HEK293 (cell line): ENCODE measurements around the gene ZFP36L1.
"Not testable (repeated sequence)": the region's sequence is repeated elsewhere in the genome, so short reads cannot be mapped to it uniquely, and the experiment has no call there.

Source experiments
- CTCF ChIA-PET: fragments of 350-600 bp; formaldehyde crosslinking; extraction: SDS; loops from one replicate; lab custom pipeline; 2021; ENCODE audit warnings: antibody characterized with exemption; lab: Yijun Ruan, JAX
- POLR2A ChIA-PET: fragments of 300-600 bp; formaldehyde crosslinking; extraction: SDS; loops from one replicate; lab custom pipeline; 2020; ENCODE audit warnings: antibody characterized with exemption, inconsistent platforms; lab: Yijun Ruan, JAX
- H3K27ac ChIP-seq: fragments of 200-500 bp; sonication (Bioruptor generic); 2 replicates; pipeline ENCODE4 v1.5.1; 2014; ENCODE audit warnings: low read depth, low read length, control low read depth, inconsistent platforms; ENCODE audit errors: extremely low read depth
- H3K36me3 ChIP-seq, 2 experiments: fragments of 200-500 bp in 1 of 2; sonication (Bioruptor generic) in 1 of 2; 1 replicate in 1 of 2; 2 replicates in 1 of 2; pipeline ENCODE4 v1.5.1; 2014 to 2017; ENCODE audit warnings: inconsistent platforms in 2 of 2, low read length in 2 of 2; ENCODE audit not compliant: control insufficient read depth in 2 of 2, insufficient read depth in 1 of 2
- H3K4me1 ChIP-seq: fragments of 200-500 bp; sonication (Bioruptor generic); 2 replicates; pipeline ENCODE4 v1.5.1; 2014; ENCODE audit warnings: mild to moderate bottlenecking, low read length, inconsistent platforms; ENCODE audit not compliant: control insufficient read depth, insufficient read depth
- H3K4me3 ChIP-seq: 2 replicates; pipeline ENCODE4 v1.5.1; 2011; ENCODE audit warnings: low read depth, mild to moderate bottlenecking, control low read depth, low read length, moderate library complexity
- H3K9me3 ChIP-seq: fragments of 200-500 bp; sonication (Bioruptor generic); 2 replicates; pipeline ENCODE4 v1.5.1; 2014; ENCODE audit warnings: low read depth, low read length, inconsistent platforms; ENCODE audit not compliant: control insufficient read depth, insufficient read depth
- HIC1 ChIP-seq: fragments of 450-650 bp; formaldehyde crosslinking; IDR thresholded peaks from 2 replicates; pipeline ENCODE4 v1.5.1; 2016; ENCODE audit warnings: missing biosample characterization, missing genetic modification characterization
- HOXA7 ChIP-seq: sonication (generic); formaldehyde crosslinking; IDR thresholded peaks from 2 replicates; pipeline ENCODE4 v1.8.1; 2022; ENCODE audit warnings: missing genetic modification reagents, borderline replicate concordance
- IKZF3 ChIP-seq: fragments of 450-650 bp; IDR thresholded peaks from 2 replicates; pipeline ENCODE4 v1.5.0; 2018; ENCODE audit warnings: missing biosample characterization, mild to moderate bottlenecking, missing genetic modification characterization, moderate library complexity
- KLF16 ChIP-seq: fragments of 450-650 bp; formaldehyde crosslinking; IDR thresholded peaks from 2 replicates; pipeline ENCODE4 v1.5.1; 2017; ENCODE audit warnings: missing biosample characterization, missing genetic modification characterization
- MEIS1 ChIP-seq: sonication (generic); formaldehyde crosslinking; IDR thresholded peaks from 2 replicates; pipeline ENCODE4 v1.8.1; 2022; ENCODE audit warnings: missing genetic modification reagents, mild to moderate bottlenecking, borderline replicate concordance
- OSR2 ChIP-seq: fragments of 450-650 bp; formaldehyde crosslinking; IDR thresholded peaks from 2 replicates; pipeline ENCODE4 v1.5.1; 2016; ENCODE audit warnings: missing biosample characterization, missing genetic modification characterization
- PBX3 ChIP-seq: sonication (generic); formaldehyde crosslinking; IDR thresholded peaks from 2 replicates; pipeline ENCODE4 v1.8.1; 2022; ENCODE audit warnings: mild to moderate bottlenecking, moderate library complexity, missing genetic modification reagents
- ZNF114 ChIP-seq: fragments of 450-650 bp; formaldehyde crosslinking; IDR thresholded peaks from 2 replicates; pipeline ENCODE4 v1.5.0; 2017; ENCODE audit warnings: missing biosample characterization, missing genetic modification characterization
- ZNF148 ChIP-seq: fragments of 450-650 bp; formaldehyde crosslinking; IDR thresholded peaks from 2 replicates; pipeline ENCODE4 v1.5.0; 2017; ENCODE audit warnings: missing biosample characterization, missing genetic modification characterization, borderline replicate concordance
- ZNF184 ChIP-seq: fragments of 450-650 bp; IDR thresholded peaks from 2 replicates; pipeline ENCODE4 v1.5.1; 2018; ENCODE audit warnings: missing biosample characterization, mild to moderate bottlenecking, missing genetic modification characterization
- ZNF2 ChIP-seq: fragments of 450-650 bp; formaldehyde crosslinking; IDR thresholded peaks from 2 replicates; pipeline ENCODE4 v1.5.1; 2016; ENCODE audit warnings: missing biosample characterization, missing genetic modification characterization
- ZNF211 ChIP-seq: fragments of 450-650 bp; formaldehyde crosslinking; IDR thresholded peaks from 2 replicates; pipeline ENCODE4 v1.5.1; 2016; ENCODE audit warnings: low read depth, missing biosample characterization, missing genetic modification characterization
- ZNF473 ChIP-seq: fragments of 450-650 bp; formaldehyde crosslinking; IDR thresholded peaks from 2 replicates; pipeline ENCODE4 v1.5.1; 2017; ENCODE audit warnings: missing biosample characterization, missing genetic modification characterization
- ZNF529 ChIP-seq: fragments of 450-650 bp; formaldehyde crosslinking; IDR thresholded peaks from 2 replicates; pipeline ENCODE4 v1.5.1; 2017; ENCODE audit warnings: missing genetic modification characterization, missing biosample characterization; ENCODE audit not compliant: insufficient replicate concordance
- ZNF549 ChIP-seq: fragments of 450-650 bp; IDR thresholded peaks from 2 replicates; pipeline ENCODE4 v1.5.1; 2018; ENCODE audit warnings: missing biosample characterization, missing genetic modification characterization, mild to moderate bottlenecking, inconsistent platforms, moderate library complexity
- ZNF768 ChIP-seq: fragments of 450-650 bp; formaldehyde crosslinking; IDR thresholded peaks from 2 replicates; pipeline ENCODE4 v1.5.1; 2018; ENCODE audit warnings: missing biosample characterization, mild to moderate bottlenecking, missing genetic modification characterization
- ZNF791 ChIP-seq: fragments of 450-650 bp; formaldehyde crosslinking; IDR thresholded peaks from 2 replicates; pipeline ENCODE4 v1.5.1; 2016; ENCODE audit warnings: missing biosample characterization, missing genetic modification characterization
- TF ChIP-seq, protein P1 (sequence below): fragments of 450-650 bp; formaldehyde crosslinking; IDR thresholded peaks from 2 replicates; pipeline ENCODE4 v1.5.1; 2016; ENCODE audit warnings: missing biosample characterization, missing genetic modification characterization

Gene ZFP36L1

DNA sequence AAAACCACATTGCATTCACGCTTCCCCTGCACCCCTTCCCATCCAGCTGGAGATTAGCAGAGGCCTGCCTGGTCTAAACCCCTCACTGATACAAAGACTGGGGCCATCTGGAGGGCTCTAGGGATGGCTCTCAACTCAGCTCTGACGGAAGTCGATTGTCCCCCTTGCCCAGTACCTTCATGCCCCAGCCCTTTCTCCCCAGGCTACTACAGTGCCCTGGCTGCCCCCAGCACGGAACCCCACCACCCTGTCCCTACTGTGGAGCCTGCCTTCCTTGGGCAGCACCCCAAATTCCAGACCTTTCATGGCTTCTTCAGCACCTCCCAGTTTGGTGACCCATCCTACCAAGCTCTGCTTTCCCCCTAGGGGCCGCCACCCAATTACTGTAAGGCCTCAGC, 25.6 kb downstream of the ZFP36L1 start (continued):
- TF ChIP-seq, protein P1, sequence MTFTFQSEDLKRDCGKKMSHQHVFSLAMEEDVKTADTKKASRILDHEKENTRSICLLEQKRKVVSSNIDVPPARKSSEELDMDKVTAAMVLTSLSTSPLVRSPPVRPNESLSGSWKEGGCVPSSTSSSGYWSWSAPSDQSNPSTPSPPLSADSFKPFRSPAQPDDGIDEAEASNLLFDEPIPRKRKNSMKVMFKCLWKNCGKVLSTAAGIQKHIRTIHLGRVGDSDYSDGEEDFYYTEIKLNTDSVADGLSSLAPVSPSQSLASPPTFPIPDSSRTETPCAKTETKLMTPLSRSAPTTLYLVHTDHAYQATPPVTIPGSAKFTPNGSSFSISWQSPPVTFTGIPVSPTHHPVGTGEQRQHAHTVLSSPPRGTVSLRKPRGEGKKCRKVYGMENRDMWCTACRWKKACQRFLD (tag by site-specific recombination) = no peak
- TF ChIP-seq MEIS1 (CRISPR knock-in tag) (no peak), OSR2 (tag by site-specific recombination) (no peak), ZNF549 (tag by site-specific recombination) (no peak)

- Histone ChIP-seq H3K27ac (no peak overlapping the region), H3K4me1 (peaks cover 8% of the 10 kb centered on the region), H3K4me3 (no peak overlapping the region), H3K36me3 (no peaks in the 10 kb centered on the region), H3K9me3 (no peaks in the 10 kb centered on the region)
- POLR2A ChIA-PET = no interaction called here
- no peak for TF ChIP-seq ZNF211
- TF ChIP-seq KLF16 = no peak
- no peak for TF ChIP-seq HOXA7 (CRISPR knock-in tag)
- TF ChIP-seq ZNF473 = no peak
- TF ChIP-seq ZNF148 = no peak
- no peak for TF ChIP-seq HIC1 (tag by site-specific recombination)
- no peak for TF ChIP-seq ZNF184 (tag by site-specific recombination)
- no peak for TF ChIP-seq ZNF529 (tag by site-specific recombination)
- TF ChIP-seq IKZF3 (tag by site-specific recombination) = no peak
- TF ChIP-seq ZNF2 (tag by site-specific recombination) = no peak
- no peak for TF ChIP-seq ZNF768 (tag by site-specific recombination)
- TF ChIP-seq ZNF114 (tag by site-specific recombination) = no peak
- TF ChIP-seq ZNF791 (tag by site-specific recombination) = no peak
- TF ChIP-seq PBX3 (CRISPR knock-in tag) = no peak
- CTCF ChIA-PET = interaction anchor here (0.9 kb wide), 1 partner anchor 13 kb away, joined by 3 read pairs; no protein-coding TSS in a partner anchor
Observed at GRCh38 chr14:68766299-68767247, 26.3 kb downstream of the ZFP36L1 start.

DNA sequence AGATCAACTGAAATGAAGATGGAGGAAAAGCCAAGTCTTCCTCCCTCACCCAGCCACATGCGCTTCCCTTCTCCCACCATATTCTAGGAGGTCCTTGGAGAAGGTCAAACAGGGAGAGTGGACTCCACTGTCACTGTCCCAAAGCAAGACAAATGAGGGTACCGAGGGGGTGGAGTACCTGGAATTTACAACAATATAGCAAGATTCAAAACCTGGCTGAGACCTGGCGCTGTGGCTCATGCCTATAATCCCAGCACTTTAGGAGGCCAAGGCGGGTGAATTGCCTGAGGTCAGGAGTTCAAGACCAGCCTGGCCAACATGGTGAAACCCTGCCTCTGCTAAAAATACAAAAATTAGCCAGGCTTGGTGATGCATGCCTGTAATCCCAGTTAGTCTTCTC, 29.0 kb downstream of the ZFP36L1 start:
- H3K9me3 ChIP-seq, H3K27ac ChIP-seq, H3K4me3 ChIP-seq, H3K4me1 ChIP-seq, H3K36me3 ChIP-seq, CTCF ChIA-PET, POLR2A ChIA-PET: not testable (repeated sequence)
